HG03064 (cell line): ENCODE data around the gene TSSC4.
A peak's percentile ranks its signal among the peaks of the same experiment; 100 is the strongest.

Experiments used
- ATAC-seq: cut with Tn5 transposase; IDR thresholded peaks from one replicate; pipeline ENCODE4 v1.9.1; 2021; ENCODE audit warnings: low read depth; ENCODE audit not compliant: unreplicated experiment

The TSSC4 gene

GRCh38 chr11:2368851-2369180 lies 31.7 kb upstream of the TSSC4 start:
- ATAC-seq = no peak

DNA sequence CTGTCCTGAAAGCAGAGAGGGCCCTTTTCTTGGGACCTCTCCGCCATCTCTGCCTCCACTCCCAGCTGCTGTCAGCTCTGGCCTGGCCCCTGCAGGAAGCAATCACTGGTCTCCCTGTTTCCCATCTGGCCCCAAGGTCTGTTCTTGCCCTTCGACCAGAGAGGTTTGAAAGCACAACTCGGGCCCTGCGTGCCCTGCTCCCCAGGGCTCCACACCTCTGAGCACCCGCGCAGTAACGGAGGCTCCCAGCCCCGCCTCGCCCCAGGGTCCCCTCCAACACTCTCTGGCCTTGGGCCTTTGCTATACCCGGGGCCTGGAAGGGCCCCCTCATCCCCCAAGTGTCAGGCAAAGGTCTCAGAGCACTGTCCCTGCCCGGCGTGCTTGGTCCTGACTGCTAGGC lies 31.2 kb upstream of the TSSC4 start:
- no peak for ATAC-seq

DNA sequence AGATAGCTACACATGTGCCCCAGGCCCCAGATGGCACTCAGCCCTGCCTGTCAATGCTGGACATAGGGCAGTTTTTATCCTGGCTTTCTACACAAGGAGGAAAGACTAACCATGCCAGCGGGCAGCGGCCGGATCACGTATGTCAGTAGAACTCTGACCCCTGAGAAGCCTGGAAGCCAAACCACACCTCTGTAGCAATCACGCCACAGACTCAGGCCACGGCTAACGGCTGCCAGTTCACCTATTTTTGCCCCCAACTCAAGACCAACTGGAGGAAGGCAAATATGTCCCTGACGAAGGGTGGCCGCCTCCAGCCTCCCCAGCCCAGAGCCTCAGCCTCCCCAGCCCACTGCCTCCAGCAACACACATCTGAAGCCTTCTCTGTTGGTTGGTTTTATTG lies 30.7 kb upstream of the TSSC4 start:
- ATAC-seq = no peak

DNA sequence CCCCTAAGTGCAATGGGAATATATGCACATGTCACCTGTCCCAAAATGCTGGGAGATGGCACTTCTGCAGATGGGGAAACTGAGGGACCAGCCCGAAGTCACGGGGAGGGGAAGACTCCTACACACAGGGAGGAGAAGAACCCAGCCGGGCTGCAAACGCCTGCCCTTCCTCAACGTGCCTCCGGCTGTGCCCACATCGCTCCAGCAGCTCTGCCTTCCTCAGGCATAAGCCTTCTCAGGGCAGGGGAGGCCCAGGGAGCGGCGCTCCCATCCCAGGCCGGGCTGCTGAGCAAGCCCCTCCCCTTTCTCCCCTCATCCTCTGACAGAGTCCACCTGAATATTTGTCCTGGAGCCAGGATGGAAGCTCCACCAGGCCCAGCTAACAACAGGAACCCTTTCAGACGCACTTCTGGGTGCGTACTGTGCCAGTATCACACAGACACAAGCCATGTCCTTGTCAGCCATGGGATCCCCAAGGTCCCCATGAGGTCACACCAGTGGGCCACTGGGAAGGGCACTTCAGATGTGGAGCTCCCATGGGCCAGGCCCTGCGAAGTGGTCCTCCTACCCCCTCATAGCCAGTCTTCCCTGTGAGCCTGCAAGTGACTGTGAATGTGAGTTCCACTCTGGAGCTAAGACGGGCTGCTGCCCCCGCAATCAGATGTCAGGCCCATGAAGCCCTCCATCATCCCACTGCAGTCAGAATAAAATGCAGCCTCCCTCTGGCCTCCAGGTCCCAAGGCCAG lies 25.9 kb upstream of the TSSC4 start:
- no peak for ATAC-seq

DNA sequence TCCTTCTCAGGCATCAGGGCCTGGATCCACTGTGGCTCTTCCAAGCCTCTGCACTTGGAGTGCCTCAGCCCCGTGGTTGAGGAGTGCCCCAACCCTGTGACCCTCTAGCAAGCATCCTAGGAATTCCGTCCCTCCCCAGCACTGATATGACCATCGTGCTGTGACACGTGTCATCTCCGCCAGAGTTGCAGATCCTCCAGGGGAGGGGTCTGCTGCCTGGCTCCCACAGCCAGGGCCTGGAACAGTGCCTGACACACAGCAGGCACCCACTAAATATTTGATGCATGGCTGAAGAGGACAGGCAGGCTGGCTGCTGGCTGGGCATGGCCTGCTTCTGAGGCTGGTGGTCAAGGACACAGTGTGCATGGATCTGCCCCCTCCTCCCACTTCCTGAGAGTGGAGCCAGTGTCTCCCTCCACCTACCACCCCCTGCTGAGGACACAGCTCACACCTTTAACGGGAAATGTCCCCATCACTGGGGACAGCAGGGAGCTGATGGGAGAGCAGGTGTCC lies 25.2 kb upstream of the TSSC4 start:
- ATAC-seq = no peak

- no peak for ATAC-seq
Measured at GRCh38 chr11:2375964-2376551, 24.5 kb upstream of the TSSC4 start.

GRCh38 chr11:2376751-2377451 lies 23.6 kb upstream of the TSSC4 start, which contains the start of gene CD81:
TSS of gene CD81 (plus strand) at chr11:2377310. CDS start at chr11:2377550, 240 bp downstream.
- peak; percentile 46 for ATAC-seq

DNA sequence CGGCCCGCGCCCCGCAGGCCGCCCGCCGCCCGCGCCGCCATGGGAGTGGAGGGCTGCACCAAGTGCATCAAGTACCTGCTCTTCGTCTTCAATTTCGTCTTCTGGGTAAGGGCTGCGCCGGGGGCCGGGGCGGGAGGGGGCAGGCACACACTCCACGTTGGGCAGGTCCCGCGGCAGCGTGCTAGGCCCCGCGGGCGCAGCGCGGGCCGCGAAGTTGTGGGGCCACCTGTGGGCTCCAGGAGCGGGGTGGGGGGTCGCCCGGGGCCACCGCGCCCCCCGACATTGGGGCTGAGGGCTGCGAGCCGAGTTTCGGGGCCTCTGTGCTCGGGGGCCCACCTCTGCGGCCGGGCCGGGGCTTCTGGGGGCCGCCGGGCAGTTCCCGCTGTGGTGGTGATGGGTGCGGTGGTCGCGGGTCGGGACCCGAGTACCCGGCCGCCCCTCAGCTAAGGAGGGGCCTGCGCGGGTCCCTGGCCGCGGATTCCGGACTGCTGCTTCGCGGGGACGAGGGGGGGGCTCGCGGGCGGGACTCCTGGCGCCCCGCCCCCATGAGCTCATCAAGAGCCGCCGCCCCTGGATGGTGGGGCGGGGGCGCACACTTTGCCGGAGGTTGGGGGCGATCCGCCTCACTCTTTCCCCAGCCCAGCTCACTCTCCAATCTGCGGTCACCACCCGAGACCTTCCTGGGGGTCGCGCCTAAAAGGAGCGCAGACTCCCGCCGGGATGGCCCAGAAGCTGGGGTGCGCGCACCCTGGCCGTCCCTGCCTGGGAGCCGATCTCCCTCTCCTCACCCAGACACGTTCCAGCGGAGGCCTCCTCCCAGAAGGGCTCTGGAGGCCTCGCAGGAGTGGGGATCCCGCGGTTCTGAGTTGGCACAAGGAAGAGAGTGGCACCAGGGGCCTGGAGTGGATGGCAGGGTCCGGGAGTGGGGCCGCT lies 22.8 kb upstream of the TSSC4 start:
- ATAC-seq = no peak

GRCh38 chr11:2378527-2379210 lies 21.9 kb upstream of the TSSC4 start:
- no peak for ATAC-seq

DNA sequence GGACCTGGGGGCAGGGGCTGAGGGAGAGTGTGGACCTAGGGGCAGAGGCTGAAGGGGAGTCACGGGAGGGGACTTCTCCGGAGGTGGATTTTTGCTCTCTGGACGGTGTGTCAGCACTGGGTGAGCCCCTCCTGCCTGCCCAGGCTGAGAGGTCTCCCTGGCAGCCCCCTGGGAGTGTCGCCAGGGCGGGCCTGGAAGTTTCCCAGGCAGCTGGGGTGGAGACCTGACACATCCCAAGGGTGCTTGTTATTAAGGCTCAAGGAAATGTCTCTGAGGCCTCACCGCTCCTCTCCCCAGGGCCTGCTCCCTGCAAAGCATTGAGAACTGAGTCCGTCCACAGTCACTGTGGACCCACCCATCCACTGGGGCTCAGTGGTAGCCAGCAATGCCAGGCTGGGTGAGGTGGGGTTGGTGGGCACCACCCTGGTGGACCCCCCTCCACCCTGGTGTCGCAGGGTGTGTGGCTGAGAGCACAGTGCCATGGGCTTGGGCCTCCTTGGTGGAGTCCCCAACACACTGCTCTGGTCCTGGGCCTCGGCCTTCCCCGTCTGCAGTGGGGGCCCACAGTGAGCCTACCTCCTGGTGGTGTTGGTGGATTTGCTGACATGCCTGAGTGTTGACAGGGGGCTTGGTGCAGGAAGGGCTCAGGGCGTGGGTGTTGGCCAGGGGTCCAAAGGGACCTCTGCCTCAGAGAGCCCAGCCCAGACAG lies 20.9 kb upstream of the TSSC4 start:
- no peak for ATAC-seq

- no peak for ATAC-seq
Measured at GRCh38 chr11:2380396-2380795, 20.2 kb upstream of the TSSC4 start.

DNA sequence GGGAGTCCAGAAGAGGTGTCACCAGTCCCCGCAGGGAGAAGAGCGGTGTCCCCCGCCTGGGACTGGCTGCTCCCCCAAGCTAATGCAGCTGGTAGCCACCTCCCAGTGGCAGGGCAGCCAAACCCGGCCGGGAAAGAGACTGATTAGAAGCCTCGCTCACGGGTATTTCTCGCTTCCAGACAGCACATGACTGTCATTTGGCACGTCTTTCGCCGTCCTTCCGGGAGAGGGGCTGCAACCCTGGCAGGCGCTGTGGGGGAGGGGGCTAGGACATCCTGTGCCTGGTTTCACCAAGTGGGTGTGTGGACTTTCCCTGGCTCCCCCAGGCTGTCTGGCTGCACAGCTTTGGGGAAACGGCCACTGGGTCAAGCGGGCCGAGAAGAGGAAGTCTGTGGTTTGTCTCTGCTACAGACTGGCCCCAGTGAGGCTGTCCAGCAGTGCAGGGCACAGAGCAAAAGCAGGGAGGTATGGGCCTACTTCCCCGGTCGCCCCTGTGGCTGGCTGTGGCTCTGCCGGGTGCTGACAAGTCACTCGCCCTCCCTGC lies 19.7 kb upstream of the TSSC4 start:
- ATAC-seq = no peak

DNA sequence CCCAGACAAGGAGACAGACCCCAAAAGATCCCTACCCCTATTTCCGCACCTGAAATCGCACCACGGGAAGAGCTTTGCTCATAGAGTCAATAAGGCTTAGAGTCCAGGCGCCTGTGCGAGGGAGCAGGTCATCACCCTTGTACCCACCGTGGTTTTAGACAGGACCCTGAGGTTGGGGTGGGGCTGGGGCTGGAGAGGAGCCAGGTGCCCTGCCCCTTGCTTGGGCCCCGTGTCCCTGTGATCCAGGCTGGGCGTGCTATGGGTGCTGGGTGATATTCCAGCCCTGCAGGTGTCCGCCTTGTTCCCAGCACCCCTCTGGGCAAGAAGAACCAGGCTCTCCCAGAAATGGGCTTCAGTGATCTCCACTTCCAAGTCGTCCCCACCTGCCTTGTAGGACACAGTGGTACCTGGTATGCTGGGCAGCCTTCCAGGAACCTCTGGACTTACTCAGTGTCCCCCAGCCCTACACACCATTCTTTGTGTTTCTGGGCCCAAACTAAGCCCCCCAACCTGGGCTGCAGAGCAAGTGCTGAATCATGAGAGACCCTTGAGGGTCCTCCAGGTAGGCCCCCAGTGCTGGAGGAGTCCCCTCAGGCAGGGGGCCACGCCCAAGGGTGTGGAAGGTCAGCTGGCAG lies 18.9 kb upstream of the TSSC4 start:
- no peak for ATAC-seq

DNA sequence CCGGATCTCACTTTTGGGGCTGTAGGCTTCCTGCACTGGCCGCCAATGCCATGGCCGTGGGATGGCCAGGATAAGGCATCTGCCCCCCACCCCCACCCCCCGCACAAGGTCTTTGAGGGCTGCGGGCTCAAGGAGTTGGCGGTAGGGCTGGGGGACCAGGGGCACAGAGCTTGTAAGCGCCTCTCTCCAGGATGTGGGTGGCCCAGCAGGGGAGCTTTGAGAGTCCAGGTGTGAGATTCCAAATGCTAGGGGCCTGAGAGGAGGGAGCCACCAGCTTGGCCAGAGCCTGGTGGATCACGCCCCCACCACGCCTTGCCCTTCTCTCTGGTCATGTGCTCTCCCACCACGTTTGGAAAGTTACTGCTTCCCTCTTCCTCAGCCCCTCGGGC lies 18.4 kb upstream of the TSSC4 start:
- no peak for ATAC-seq

DNA sequence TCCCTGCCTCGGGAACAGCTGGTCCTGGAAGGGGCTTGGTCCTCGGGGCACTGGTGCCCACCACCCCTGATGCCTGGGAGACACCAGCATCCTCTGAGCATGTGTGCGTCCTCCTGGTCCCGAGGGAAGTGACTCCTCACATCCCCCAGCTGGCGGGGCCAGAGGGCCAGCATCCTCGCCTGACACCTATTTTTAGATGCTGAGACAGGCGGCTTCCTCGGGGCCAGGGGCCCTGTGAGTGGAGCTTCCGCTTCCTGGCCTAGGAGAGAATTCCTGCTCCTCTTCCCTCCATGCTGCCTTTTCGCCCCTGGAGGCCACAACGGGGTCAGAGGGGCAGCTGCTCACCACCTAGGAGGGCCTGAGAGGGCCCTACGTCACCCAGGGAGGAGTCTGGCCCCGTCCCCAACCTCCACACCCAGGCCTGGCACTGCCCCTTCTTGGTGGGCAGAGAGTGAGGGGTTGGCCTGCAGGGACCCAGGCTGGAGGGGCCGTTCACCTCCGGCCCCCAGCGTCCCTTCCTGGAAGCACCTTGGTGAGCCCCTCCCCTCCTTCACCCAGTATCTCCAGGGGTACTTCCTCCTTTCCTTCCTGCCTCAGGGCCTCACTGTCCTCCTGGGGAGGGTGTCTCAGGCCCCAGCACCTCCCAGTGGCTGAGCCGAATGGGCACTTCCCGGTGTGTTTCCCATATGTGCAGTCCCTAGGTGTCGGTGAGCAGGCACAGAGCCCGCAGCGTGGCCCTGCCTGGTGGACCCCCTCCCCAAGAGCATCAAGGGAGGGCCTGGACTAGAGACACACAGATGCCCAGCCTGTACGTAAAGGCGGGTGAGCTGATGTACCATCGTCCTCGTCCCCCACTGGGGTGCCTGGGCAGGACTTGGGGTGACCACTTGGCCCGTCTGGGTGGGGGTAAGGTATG lies 17.4 kb upstream of the TSSC4 start:
- ATAC-seq = no peak

DNA sequence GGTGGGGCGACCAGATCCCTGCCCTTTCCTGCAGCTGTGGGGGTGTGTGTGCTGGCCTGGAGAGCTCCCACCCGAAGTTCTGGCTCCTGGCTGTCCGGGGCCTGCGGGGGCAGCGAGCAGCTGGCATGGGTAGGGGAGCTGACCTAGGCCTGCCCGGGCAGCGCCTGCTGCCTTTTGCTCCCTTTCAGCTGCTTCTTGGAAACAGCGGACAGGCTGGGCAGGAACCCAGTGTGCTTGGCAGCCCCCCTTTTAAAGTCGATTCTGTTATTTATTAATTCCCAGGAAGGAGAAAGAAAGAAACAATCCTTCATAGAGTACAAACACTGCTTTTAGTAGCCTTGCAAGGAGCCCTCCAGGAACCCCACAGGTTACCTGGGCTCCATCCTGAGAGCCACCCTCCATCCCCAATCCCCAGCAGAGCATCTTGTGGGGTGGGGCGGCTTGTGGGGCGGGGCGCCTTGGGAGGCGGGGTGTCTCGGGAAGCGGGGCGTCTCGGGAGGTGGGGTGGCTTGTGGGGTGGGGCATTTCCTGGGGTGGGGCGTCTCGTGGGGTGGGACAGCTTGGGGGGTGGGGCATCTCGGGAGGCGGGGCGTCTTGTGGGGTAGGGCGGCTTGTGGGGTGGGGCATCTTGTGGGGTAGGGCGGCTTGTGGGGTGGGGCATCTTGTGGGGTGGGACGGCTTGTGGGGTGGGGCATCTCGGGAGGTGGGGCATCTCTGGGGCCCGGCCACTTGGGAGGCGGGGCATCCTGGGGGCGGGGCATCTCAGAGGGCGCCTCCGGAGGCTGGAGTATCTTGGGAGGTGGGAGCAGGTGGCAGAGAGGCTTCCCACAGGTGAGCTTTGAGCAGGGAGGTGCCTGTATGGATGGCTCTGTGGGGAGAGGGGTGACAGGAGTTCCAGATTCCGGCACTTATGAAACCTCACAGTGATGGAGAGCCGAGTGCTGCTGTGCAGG lies 16.4 kb upstream of the TSSC4 start:
- no peak for ATAC-seq
